AG09309 (cell line): Measurements from ENCODE around the gene ADAMTS20.
"Not testable (repeated sequence)": the region's sequence is repeated elsewhere in the genome, so short reads cannot be mapped to it uniquely, and the experiment has no call there.

Experiments used
- DNase-seq: peaks from one replicate; pipeline ENCODE4 v3.0.0-alpha.2; 2010; ENCODE audit warnings: low read depth
- H3K4me3 ChIP-seq: 2 replicates; pipeline ENCODE4 v1.5.1; 2011; ENCODE audit warnings: mild to moderate bottlenecking, low read depth, low read length, moderate library complexity; ENCODE audit not compliant: control insufficient read depth
- TF ChIP-seq, protein P1 (sequence below): IDR thresholded peaks from 2 replicates; pipeline ENCODE4 v1.5.1; 2011; ENCODE audit warnings: mild to moderate bottlenecking, low read depth, low read length, inconsistent platforms; ENCODE audit not compliant: insufficient read depth, control insufficient read depth; ENCODE audit errors: missing control alignments

ADAMTS20 gene

DNA sequence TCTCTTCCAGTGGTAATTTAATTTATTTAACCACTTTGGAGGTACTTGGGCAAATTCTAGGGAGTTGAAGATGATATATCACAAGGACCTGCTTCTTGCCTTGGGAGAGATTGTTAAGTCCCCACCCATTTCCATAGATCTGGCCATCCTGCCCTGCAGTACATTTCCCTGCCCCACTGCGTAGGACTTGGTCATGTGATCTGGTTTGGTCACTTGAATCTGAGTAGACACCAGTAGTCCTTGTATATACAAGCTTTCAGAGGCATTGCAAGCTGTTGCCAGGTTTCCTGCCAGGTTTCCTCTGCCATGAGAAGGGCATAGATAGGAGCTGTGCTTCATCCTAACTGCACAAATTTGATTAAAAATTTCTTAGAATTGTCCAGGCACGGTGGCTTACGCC, 200.0 kb downstream of the ADAMTS20 start:
- no peak overlapping the region for H3K4me3 ChIP-seq
- DNase-seq, result no peak
- TF ChIP-seq, protein P1, sequence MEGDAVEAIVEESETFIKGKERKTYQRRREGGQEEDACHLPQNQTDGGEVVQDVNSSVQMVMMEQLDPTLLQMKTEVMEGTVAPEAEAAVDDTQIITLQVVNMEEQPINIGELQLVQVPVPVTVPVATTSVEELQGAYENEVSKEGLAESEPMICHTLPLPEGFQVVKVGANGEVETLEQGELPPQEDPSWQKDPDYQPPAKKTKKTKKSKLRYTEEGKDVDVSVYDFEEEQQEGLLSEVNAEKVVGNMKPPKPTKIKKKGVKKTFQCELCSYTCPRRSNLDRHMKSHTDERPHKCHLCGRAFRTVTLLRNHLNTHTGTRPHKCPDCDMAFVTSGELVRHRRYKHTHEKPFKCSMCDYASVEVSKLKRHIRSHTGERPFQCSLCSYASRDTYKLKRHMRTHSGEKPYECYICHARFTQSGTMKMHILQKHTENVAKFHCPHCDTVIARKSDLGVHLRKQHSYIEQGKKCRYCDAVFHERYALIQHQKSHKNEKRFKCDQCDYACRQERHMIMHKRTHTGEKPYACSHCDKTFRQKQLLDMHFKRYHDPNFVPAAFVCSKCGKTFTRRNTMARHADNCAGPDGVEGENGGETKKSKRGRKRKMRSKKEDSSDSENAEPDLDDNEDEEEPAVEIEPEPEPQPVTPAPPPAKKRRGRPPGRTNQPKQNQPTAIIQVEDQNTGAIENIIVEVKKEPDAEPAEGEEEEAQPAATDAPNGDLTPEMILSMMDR, result no peak

DNA sequence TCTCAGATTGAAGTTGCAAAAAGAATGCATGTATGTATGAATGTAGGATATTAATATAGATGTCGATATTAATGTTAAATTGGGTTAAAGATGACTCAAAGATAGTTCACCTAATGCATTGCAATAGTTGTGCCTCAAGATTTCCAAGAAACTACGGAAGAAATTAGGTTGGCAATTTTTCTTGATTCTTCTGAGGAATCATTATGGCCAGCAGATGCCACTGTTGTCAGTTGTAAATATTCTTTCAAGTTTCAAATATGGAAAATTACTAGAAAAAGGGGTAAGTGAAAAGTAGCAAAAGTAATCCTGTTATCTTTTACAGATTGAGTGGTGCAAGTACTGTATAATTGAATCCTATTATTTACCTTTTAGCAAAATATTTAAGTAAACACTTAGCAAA, 202.1 kb downstream of the ADAMTS20 start:
- no peak for DNase-seq
- H3K4me3 ChIP-seq, result no peak overlapping the region
- TF ChIP-seq, protein P1, result peak; percentile 29

DNA sequence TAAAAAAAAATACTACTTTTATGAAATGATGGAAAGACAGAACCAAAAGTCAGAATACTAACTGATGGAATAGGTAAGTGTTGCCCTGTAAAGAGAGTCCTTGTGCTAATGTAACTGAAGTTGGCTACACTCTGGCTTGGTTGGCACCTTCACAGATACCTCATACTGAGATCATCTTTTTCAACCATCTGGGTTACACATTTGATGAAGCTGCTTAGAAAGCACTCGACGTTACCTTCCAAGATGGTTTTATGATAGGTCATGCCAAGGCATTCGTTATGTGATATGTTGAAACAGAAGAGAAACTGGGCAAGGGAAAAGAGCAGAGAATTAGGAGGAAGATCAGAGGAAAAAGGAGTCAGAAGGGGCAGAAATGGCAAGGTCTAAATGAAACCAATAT, 203.8 kb downstream of the ADAMTS20 start:
- no peak for DNase-seq
- H3K4me3 ChIP-seq, result no peak overlapping the region
- TF ChIP-seq, protein P1, result no peak

DNA sequence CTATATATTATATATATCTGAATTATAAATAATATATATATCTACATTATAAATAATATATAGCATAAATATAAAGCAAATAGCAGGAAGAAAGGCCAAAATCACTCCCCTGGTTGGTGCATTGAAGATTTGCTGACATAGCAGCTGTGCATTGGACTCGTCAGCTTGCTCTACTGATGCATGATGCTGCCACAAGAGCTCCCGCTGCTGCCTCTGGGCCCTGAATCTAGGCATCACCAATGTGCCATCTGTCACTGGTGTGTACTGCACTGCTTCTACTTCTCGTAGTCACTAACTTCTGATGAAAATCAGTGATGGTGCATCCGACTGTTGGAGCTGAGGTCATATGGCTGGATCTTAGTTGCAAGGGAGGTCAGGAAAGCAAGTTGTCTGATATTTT, 205.0 kb downstream of the ADAMTS20 start:
- TF ChIP-seq, protein P1, result no peak
- DNase-seq, result no peak
- no peak overlapping the region for H3K4me3 ChIP-seq

DNA sequence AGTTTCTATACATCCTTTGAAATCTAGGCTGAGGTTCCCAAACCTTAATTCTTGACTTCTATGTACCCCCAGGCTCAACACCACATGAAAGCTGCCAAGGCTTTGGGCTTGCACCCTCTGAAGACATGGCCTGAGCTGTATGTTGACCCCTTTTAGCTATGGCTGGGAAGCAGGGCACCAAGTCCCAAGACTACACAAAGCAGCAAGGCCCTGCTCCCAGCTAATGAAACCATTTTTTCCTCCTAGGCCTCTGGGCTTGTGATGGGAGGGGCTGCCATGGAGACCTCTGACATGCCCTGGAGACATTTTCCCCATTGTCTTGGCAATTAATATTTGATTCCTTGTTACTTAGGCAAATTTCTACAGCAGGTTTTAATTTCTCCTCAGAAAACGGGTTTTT, 207.0 kb downstream of the ADAMTS20 start:
- DNase-seq, result no peak
- TF ChIP-seq, protein P1, result no peak
- no peak overlapping the region for H3K4me3 ChIP-seq

DNA sequence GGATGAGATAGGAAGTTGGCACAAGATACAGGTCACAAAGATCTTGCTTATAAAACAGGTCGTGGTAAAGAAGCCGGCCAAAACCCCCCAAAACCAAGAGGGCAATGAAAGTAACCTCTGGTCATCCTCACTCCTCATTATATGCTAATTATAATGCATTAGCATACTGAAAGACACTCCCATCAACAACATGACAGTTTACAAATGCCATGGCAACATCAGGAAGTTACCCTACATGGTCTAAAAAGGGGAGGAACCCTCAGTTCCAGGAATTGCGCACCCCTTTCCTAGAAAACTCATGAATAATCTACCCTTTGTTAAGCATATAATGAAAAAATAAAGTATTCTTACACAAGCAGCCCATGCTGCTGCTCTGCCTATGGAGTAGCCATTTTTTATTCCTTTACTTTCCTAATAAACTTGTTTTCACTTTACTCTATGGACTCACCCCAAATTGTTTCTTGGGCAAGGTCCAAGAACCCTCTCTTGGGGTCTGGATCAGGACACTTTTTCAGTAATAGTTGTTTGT, 210.2 kb downstream of the ADAMTS20 start:
- not testable (repeated sequence) for H3K4me3 ChIP-seq, DNase-seq

DNA sequence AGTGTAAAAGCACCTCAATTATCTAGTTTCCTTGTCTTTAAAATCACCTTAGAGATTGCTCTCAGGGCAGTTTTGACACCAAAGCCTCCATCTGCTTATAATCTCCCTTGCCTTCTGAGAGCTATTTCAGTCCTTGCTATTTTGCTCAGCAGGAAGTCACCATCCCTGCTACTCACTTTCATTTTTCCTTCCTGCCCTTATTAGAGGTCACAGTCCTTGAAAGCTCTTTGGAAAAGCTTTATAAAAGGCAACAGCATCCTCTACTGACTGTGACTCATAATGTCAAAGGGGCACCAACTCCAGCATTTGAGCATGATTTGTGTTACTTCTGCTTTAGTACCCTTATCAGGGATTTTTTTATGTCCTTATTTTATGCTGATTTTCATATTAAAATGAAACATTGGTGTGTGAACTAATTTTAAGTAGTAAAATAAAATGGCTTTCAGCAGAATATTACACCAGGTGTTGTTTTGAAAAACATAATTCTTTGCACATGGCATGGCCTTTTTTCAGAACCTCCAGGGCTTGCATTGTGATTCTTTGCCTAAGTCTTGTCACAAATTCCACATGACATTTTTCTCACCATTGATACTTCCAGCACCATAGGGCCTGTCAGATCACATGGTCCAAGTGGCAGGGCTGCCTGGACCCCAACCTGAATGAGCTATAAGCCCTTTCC, 213.0 kb downstream of the ADAMTS20 start:
- peak; percentile 49 for DNase-seq
- TF ChIP-seq, protein P1, result peak; percentile 68
- no peak overlapping the region for H3K4me3 ChIP-seq
